Renal cortical epithelial cell (primary cell): ENCODE results near the gene SFXN5. TPM values are rescaled to one million over a fixed set of nuclear protein-coding genes. Genes with fewer than 3 reads are reported as not detected.
"Not testable (repeated sequence)": the region's sequence is repeated elsewhere in the genome, so short reads cannot be mapped to it uniquely, and the experiment has no call there.

Experiments
- DNase-seq: peaks from one replicate; pipeline ENCODE4 v3.0.0-alpha.2; 2011; ENCODE audit warnings: low read depth
- total RNA-seq: library from RNA; depleted of rRNA; stranded (reverse); fragments of >200 nt; gene quantifications from 2 replicates; pipeline ENCODE4 v1.2.3, GENCODE V29; 2014

The SFXN5 gene
- total RNA-seq, 1 donor from 2014 or later, result 16.0 TPM

DNA sequence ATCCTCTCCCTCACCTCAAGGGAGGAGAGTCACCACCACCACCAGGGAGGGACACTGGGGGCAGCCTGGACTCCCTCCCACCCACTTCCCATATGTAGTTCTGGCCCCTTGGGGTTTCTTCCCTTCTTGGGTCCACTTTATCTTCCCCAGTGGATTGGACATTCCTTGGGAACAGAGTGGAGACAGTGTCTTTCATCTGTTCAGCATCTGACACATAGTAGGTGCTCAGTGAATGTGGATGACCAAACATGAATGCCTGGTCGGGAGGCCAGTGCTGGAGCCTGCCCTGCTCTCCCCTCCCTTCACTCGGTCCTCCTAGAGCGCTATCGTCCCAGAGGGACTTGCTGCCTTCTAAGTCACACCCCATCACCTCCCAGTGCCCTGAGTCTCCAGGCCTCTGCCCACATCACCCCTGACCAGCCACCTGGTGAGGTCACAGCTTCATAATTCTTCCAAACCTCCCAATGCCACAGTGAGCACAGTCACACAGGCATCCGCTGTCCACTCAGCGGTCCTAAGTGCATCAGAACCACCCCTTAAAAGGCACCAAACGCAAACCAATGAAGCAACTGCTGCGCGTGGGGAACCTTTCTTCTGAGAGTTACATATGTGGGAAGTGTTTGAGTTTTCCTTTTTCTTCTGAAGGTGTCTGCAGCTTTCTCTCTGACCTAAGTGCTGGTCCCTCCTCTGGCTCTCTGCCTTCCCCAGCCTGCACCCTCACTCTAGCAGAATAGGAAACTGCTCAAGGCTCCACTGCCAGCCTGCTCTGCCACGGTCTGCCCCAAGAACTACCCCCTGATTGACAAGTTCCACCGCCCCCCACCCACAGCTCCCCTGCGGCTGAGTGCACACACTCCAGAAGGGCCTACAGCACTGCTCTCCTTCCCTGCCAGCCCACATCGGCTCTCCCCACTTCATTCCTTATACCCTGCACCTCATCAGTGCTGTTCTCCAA is 7.2 kb upstream of the SFXN5 start:
- peak; percentile 37 for DNase-seq

- peak; percentile 78 for DNase-seq
These were observed 5.9 kb upstream of the SFXN5 start for GRCh38 chr2:73077424-73077795.

GRCh38 chr2:73076701-73077423 is 5.3 kb upstream of the SFXN5 start:
- DNase-seq, result no peak

DNA sequence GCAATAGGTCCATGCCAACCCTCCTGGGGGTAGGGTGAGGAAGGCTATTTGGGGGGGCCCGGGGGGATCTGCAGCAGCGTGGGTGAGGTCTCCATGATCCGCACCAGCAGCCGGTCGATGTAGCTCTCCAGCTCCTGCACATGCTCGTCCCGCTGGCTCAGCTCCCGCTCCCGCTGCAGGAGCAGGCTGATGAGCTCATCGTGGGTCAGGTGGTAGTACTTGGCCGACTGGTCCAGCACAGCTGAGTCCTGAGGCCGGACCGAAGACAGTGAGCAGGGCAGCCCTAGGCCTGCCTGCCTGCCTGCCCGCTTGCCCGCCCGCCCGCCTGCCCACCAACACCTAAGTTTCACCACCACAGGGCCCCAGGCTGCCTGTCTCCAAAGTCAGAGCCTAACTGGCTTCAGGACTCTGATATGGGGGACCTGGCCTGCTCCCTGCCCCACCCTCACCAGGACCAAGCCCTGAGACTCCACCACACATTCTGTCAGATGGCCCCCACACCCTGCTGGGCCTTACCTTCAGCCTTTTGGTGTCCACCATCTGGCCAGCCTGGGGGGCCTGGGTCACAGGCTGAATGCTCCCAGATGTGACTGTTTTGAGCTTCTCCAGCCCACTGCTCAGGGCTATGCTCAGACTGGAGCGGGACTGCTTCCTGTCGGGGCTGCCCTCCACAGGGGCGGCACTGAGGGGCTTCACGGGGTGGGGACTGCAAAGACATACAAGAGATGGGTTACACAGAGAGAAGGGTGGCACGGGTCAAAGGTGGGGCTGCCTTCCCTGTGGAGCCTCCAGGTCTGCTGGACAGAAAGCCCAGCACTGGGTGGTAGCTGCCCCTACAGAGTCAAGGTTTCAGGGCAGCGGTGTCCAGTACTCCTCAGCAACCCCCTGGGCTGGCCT is 4.2 kb upstream of the SFXN5 start:
- no peak for DNase-seq

DNA sequence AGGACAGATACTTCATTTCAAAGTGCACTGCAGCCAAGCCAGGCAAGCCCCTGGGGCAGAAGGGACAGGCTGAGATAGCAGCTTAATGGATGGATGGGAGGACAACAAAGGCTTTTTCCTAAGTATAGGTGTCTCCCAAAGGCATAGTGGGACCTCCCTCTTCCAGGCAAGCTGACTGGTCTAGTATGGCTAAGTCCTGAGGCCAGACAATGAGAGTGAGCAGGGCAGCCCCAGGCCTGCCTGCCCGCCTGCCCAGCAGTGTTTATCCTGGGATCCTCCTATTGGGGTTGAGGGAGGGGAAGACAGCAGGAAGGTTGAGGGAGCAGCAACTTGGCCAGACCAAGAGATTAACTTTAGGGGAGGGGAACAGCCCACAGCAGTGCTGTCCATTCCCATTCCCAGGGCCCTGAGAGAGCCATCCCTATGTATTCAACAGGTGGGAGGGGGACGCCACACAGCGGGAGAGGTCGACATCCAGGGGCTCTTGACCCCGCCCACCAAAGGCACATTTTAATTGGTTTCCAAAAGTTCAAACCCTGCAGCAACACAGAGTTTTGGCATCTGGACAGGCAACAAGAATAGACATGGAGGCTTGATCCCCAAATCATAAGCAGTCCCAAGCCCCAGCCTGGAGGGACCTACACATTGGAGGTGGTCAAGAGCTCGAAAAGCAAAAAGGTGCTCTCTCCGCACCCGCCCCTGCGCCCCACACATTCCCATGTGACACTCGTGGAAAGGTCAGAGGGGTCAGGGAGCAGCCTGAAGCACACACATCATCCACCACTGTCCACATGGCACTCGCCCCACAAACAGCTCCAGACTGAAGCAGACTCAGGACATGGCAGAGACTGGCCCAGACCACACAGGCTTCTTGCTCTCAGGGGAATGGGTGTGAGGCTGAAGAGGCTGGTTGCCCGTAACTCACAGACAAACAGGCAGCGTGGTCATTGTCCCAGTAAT is 2.9 kb upstream of the SFXN5 start:
- DNase-seq, result no peak

GRCh38 chr2:73072416-73072815 is 904 bp upstream of the SFXN5 start:
- no peak for DNase-seq

- no peak for DNase-seq
These were observed 550 bp upstream of the SFXN5 start for GRCh38 chr2:73072129-73072395.

DNA sequence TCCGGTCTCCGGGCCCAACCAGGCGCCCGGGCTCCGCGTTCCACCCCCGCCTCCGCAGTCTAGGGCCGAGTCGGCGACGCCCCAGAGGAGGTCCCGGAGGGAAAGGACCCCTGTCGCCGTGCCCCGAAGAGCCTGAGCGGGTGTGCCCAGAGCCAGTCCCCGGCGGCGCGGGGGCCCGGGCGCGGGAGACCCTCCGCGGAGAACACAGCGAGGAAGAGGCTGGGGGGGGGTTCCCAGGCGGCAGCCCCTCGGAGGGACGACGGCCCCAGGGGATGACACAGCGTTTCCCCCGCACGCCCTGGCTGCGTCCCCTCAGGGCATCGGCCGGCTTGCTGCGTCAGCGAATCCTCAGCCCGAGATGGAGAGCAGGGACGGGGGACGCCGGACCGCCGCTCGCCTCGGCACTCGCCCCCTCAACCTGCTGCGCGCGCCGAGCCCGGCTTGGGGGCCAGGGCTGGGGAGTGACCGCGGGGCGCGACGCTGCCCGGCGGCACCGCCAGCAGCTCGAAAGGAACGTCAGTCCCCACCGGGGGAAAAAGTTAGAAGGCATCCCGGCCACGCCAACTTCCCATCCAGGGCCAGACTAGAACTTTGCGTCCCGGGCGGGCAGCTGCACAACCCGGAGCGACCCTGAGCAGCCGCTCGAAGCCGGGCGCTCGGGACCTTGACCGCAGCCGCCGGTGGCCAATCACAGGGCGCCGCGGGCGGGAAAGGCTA is 711 bp downstream of the SFXN5 start:
- DNase-seq, result no peak

- no peak for DNase-seq
These were observed 1.5 kb downstream of the SFXN5 start for GRCh38 chr2:73069855-73070642.

- DNase-seq, result no peak
These were observed 2.3 kb downstream of the SFXN5 start for GRCh38 chr2:73069041-73069854.

GRCh38 chr2:73068147-73068546 is 3.4 kb downstream of the SFXN5 start:
- DNase-seq, result no peak

- DNase-seq, result no peak
These were observed 4.5 kb downstream of the SFXN5 start for GRCh38 chr2:73067043-73067442.

GRCh38 chr2:73065070-73065469 is 6.4 kb downstream of the SFXN5 start:
- not testable (repeated sequence) for DNase-seq

DNA sequence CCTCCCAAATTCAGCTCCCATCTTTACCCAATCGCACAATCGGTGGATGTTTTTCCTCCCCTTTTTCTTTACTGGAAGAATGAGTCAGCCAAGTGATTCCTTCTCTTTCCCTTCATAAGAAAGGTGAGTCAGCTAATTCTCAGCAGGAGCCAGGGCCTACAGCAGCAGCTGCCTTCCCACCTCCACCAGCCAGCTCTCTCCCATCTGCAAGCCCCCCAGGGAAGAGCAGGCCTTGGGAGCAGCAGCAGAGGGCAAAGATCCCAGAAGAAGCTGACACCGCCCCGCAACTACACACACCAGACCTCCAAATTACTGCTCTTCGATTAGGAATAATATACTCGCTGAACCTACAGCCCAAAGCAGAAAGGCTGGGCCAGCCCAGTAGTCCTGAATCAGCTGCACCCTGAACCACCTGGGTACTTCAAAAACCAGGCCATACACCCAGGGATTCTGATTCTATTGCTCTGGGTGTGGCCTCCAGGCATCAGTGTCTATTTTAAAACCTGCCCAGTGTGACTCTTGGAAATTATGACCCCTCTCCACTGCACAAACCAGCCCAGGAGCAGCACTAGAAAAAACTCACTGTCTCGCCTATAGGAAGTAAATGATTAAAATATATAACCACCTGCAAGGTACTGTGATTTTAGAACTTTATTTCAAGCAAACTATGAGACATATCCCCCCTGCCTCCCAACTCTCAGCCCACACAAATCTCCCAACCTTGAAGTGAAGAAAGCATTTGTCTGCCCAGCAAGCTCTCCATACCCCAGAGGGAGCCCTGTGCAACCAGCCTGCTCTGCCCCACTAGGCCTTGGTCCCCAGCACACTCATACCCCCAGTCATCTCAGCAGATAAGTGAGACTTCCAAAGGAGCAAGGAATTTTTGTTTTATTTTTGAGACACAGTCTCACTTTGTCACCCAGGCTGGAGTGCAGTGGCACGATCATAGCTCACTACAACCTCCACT is 7.3 kb downstream of the SFXN5 start:
- DNase-seq, result peak; percentile 89

DNA sequence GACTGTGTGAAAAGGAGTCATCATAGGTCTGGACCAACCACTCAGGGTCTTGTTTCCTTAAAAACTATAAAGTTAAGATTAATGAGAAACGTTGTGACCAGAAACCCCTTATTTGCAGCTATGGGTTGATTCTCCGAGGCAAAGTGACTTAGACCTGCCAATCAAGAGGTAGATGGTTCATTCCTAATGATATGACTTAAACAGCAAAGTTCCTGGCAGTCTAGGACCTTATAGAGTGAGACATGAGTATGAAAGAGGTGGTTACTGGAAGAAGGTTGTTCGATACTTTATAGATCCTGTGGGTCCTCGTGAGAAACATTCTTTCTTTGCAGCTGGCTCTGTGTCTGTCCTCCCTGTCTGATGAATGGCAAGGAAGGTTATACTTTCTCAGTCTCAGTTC is 8.0 kb downstream of the SFXN5 start:
- no peak for DNase-seq

GRCh38 chr2:73059106-73059505 is 12.4 kb downstream of the SFXN5 start:
- no peak for DNase-seq

GRCh38 chr2:73054980-73055379 is 16.5 kb downstream of the SFXN5 start:
- DNase-seq, result no peak
